ENCODE measurements around the gene RNF138. TPM values are rescaled to one million over a fixed set of nuclear protein-coding genes. Genes with fewer than 3 reads are reported as not detected.

RNF138 gene
- total and polyA plus RNA-seq, 2 of the 8 experiments (the other 6 are each of a cell fraction or from before 2014, with no cell fraction given) = 29.2 to 109 TPM

DNA sequence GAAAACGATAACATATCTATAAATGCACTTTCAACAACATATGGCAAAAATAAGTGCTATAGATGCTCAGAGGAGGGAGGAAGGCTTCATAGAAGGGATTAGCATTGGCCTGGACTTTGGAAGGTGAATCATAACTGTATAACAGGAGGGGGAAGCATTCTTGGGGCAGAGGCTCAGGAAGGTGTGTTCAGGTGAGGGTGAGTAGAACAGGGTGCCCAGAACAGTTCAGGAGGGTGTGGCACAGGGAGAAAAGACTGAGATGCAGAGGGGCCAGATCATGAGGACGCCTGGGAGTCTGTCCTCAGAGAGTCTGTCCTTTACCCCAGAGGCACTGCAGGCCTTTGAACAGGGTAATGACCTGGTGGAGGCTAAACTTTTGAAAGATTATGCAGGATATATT is 68.9 kb downstream of the RNF138 start:
- Histone ChIP-seq H3K4me1 (replicated peaks in 1 of 4; ENCODE audit: control insufficient read depth in 3 of 4, insufficient read depth in 4 of 4, low read length in 3 of 4) (no peaks in the 10 kb centered on the region), H3K4ac (replicated peaks; ENCODE audit: insufficient read length, low read depth, low read length) (no peak overlapping the region), H3K23ac (ENCODE audit: insufficient read length) (no peak overlapping the region), H4K91ac (replicated peaks; ENCODE audit: insufficient read length, low read length) (no peak overlapping the region), H3K14ac (ENCODE audit: insufficient read length) (no peak overlapping the region), H3K36me3 (ENCODE audit: control insufficient read depth in 2 of 4, insufficient read depth in 4 of 4, low read length in 3 of 4) (no peaks in the 10 kb centered on the region), H2BK12ac (ENCODE audit: low read depth, low read length) (no peak overlapping the region), H3K27ac (ENCODE audit: low read depth, low read length) (no peak overlapping the region), H3K9ac (replicated peaks in 1 of 4; ENCODE audit: extremely low read depth in 1 of 4, low read depth in 3 of 4, low read length in 3 of 4) (no peak overlapping the region), H3K18ac (ENCODE audit: extremely low read depth, low read length) (no peak overlapping the region), H3K4me3 (ENCODE audit: extremely low read depth in 1 of 4, insufficient read depth in 2 of 4, low read depth in 3 of 4, low read length in 4 of 4) (no peak overlapping the region), H3K4me2 (ENCODE audit: insufficient read depth in 1 of 2, low read depth in 2 of 2, low read length in 2 of 2) (no peak overlapping the region), H4K5ac (ENCODE audit: insufficient read length, low read depth, low read length) (no peak overlapping the region), H2AFZ (ENCODE audit: low read length) (no peak overlapping the region), H3K27me3 (replicated peaks in 1 of 4; ENCODE audit: control insufficient read depth in 3 of 4, extremely low read depth in 1 of 4, insufficient read depth in 3 of 4, low read length in 3 of 4) (no peaks in the 10 kb centered on the region), H3K9me3 (ENCODE audit: insufficient read depth in 2 of 2, low read depth in 1 of 2, low read length in 1 of 2) (no peaks in the 10 kb centered on the region), H3K56ac (replicated peaks; ENCODE audit: insufficient read length, low read depth, low read length) (no peak overlapping the region), H4K20me1 (replicated peaks in 1 of 2; ENCODE audit: control insufficient read depth in 1 of 2, insufficient read depth in 2 of 2, low read length in 2 of 2) (no peaks in the 10 kb centered on the region), H2BK120ac (replicated peaks; ENCODE audit: low read depth, low read length) (no peak overlapping the region), H2BK20ac (ENCODE audit: low read length) (no peak overlapping the region), H4K8ac (ENCODE audit: extremely low read depth, insufficient read depth, low read length) (no peak overlapping the region), H3K79me2 (ENCODE audit: control insufficient read depth in 1 of 2, insufficient read depth in 2 of 2, low read length in 2 of 2) (no peaks in the 10 kb centered on the region), H2AK5ac (ENCODE audit: low read depth, low read length) (no peak overlapping the region), H2BK15ac (ENCODE audit: low read length) (no peak overlapping the region), H2BK5ac (ENCODE audit: low read depth, low read length) (no peak overlapping the region), H3K23me2 (ENCODE audit: low read depth, low read length) (no peaks in the 10 kb centered on the region; the same call in 1 of the 2 replicates), H3K79me1 (ENCODE audit: low read depth, low read length) (no peaks in the 10 kb centered on the region)
- CTCF ChIA-PET (ENCODE audit: partially characterized antibody) = interaction anchor here (1.5 to 6.2 kb wide), 5 partner anchors 112 to 393 kb away, joined by 7 to 43 read pairs (median 16); partner anchors contain the start of gene GAREM1
- FAIRE-seq = no peak
- no peak for TF ChIP-seq EP300 (IDR thresholded peaks at IDR 0.05; ENCODE audit: borderline replicate concordance in 1 of 2, low read depth in 2 of 2, low read length in 2 of 2)
- TF ChIP-seq E2F6 (IDR thresholded peaks at IDR 0.05) = no peak
- no peak for TF ChIP-seq KDM1A (IDR thresholded peaks at IDR 0.05; ENCODE audit: borderline replicate concordance, low read length)
- TF ChIP-seq POLR2A (IDR thresholded peaks at IDR 0.05; ENCODE audit: control extremely low read depth in 1 of 2, low read depth in 2 of 2, low read length in 2 of 2) = no peak
- no peak for TF ChIP-seq ASH2L (IDR thresholded peaks at IDR 0.05; ENCODE audit: low read length)
- no peak for TF ChIP-seq SP1 (IDR thresholded peaks at IDR 0.05; ENCODE audit: low read depth, low read length)
- TF ChIP-seq EZH2 (IDR thresholded peaks at IDR 0.05; ENCODE audit: low read depth, low read length, severe bottlenecking) = no peak
- no peak for TF ChIP-seq GABPA (IDR thresholded peaks at IDR 0.05; ENCODE audit: borderline replicate concordance, insufficient read depth, low read length)
- no peak for TF ChIP-seq JUN (IDR thresholded peaks at IDR 0.05; ENCODE audit: low read depth, low read length)
- TF ChIP-seq HDAC2 (IDR thresholded peaks at IDR 0.05; ENCODE audit: borderline replicate concordance in 1 of 2, low read depth in 2 of 2, low read length in 2 of 2) = no peak
- no peak for TF ChIP-seq TAF1 (IDR thresholded peaks at IDR 0.05; ENCODE audit: low read depth, low read length)
- no peak for TF ChIP-seq ATF3 (IDR thresholded peaks at IDR 0.05; ENCODE audit: insufficient read depth, low read depth, low read length)
- no peak for TF ChIP-seq GTF2F1 (IDR thresholded peaks at IDR 0.05; ENCODE audit: borderline replicate concordance, low read depth, low read length)
- DNase-seq (ENCODE audit: low read depth in 1 of 2, low spot score in 2 of 2) = no peak
- POLR2A ChIA-PET (ENCODE audit: partially characterized antibody) = no interaction called here
- 68% methylated on average over 2 of the region's 2 CpGs; no CpG with 5 or more reads in 1 of the 2 experiments for WGBS, 2 experiments (ENCODE audit: extremely low coverage in 1 of 2, insufficient coverage in 1 of 2, insufficient read length in 1 of 2, insufficient replicate concordance in 2 of 2, low coverage in 1 of 2, low lambda C conversion rate in 2 of 2, missing lambda C conversion rate in 1 of 2)
